ENCODE measurements around the gene TAL1. TPM values are rescaled to one million over a fixed set of nuclear protein-coding genes. Genes with fewer than 3 reads are reported as not detected.
A peak's percentile ranks its signal among the peaks of the same experiment; 100 is the strongest.

TAL1 gene
- total and polyA plus RNA-seq, 2 of the 13 experiments (the other 11 are each of a cell fraction or from before 2014, with no cell fraction given): 0.05 TPM; not detected in 1

- TF ChIP-seq ZNF513 (CRISPR knock-in tag; conservative IDR thresholded peaks at IDR 0.05) (no peak), NFE2L1 (CRISPR knock-in tag; IDR thresholded peaks at IDR 0.05; ENCODE audit: borderline replicate concordance) (no peak), SRSF9 (IDR thresholded peaks at IDR 0.05; ENCODE audit: borderline replicate concordance, insufficient read depth, low read depth, low read length, poor library complexity, severe bottlenecking) (no peak), KLF13 (CRISPR knock-in tag; IDR thresholded peaks at IDR 0.05) (no peak), SMAD3 (CRISPR knock-in tag; IDR thresholded peaks at IDR 0.05) (no peak), ZNF589 (CRISPR knock-in tag; conservative IDR thresholded peaks at IDR 0.05) (no peak), IKZF1 (IDR thresholded peaks at IDR 0.05) (no peak), NR2F1 (CRISPR knock-in tag; IDR thresholded peaks at IDR 0.05) (no peak), ZNF546 (CRISPR knock-in tag; conservative IDR thresholded peaks at IDR 0.05) (no peak), JARID2 (CRISPR knock-in tag; IDR thresholded peaks at IDR 0.05; ENCODE audit: insufficient replicate concordance) (no peak), ZNF687 (CRISPR knock-in tag; IDR thresholded peaks at IDR 0.05) (no peak), ZFP36L1 (CRISPR knock-in tag; IDR thresholded peaks at IDR 0.05) (no peak), ZNF512B (CRISPR knock-in tag; IDR thresholded peaks at IDR 0.05; ENCODE audit: borderline replicate concordance) (0 out of 2 replicates have a peak, but pooled peaks have one; percentile 7), NFYC (CRISPR knock-in tag; IDR thresholded peaks at IDR 0.05) (no peak), SNAI1 (CRISPR knock-in tag; IDR thresholded peaks at IDR 0.05; ENCODE audit: borderline replicate concordance) (no peak), CSRNP1 (CRISPR knock-in tag; IDR thresholded peaks at IDR 0.05) (0 out of 2 replicates have a peak, but pooled peaks have one; percentile 38), ZSCAN9 (CRISPR knock-in tag; IDR thresholded peaks at IDR 0.05; ENCODE audit: borderline replicate concordance) (no peak), GPN1 (CRISPR knock-in tag; IDR thresholded peaks at IDR 0.05; ENCODE audit: borderline replicate concordance) (no peak), CBFB (CRISPR knock-in tag; IDR thresholded peaks at IDR 0.05) (no peak), ZNF556 (CRISPR knock-in tag; IDR thresholded peaks at IDR 0.05; ENCODE audit: borderline replicate concordance) (no peak)
These were observed 40.0 kb downstream of the TAL1 start (continued) for GRCh38 chr1:47191940-47192457.
